Erythroblast (primary cell): ENCODE results near the gene OTOG.

ENCODE experiments used
- GATA1 ChIP-seq: IDR thresholded peaks from 2 replicates; pipeline ENCODE4 v1.6.1; 2011; ENCODE audit warnings: low read depth, mild to moderate bottlenecking, control low read depth, low read length, moderate library complexity
- POLR2A ChIP-seq: IDR thresholded peaks from 2 replicates; pipeline ENCODE4 v1.6.1; 2011; ENCODE audit warnings: mild to moderate bottlenecking, low read length

- TF ChIP-seq POLR2A (no peak), GATA1 (no peak)
These were observed 102.2 kb downstream of the OTOG start for GRCh38 chr11:17649261-17649660.
